Measurements from ENCODE around the gene MRAS. TPM values are rescaled to one million over a fixed set of nuclear protein-coding genes. Genes with fewer than 3 reads are reported as not detected.

Gene MRAS
- total and polyA plus RNA-seq, 2 of the 13 experiments (the other 11 are each of a cell fraction or from before 2014, with no cell fraction given), result 8.8 to 36.2 TPM

DNA sequence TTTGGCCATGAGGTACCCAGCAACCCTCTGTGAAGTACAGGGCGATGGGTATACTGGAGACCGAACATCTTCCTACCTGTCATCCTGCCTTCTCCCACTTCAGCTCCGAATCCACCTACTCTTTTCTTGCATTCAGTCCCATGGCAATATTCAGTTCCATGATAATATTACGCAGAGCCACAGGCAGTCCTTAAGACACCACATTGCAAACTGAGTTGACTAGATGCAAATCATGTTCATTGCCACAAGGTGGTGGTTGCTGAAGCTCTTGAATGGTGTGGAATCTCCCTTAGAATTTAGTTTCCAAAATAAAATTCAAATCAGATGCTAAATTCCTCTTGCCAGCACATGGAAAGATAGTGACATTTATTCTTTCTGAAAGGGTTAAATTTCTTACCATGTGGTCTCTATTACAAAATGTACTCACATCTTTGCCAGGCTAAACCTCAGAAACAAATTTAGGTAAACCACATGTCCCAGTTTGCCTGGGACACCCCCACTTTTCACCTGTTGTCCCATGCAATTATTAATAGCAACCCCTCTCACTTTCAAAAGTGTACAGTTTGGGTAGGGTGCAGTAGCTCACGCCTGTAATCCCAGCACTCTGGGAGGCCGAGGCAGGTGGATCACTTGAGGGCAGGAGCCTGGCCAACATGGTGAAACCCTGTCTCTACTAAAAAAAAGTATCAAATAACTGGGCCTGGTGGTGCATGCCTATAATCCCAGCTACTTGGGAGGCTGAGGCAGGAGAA is 17.1 kb upstream of the MRAS start:
- ChIA-PET CTCF (ENCODE audit: low intra/inter-chr PET ratio, low total read pairs) (interaction anchor here (2.3 kb wide), 1 partner anchor 86 kb away, joined by 5 read pairs; no protein-coding TSS in a partner anchor), POLR2A (interaction anchor here (0.8 kb wide), 1 partner anchor 18 kb away, joined by 3 read pairs; no protein-coding TSS in a partner anchor)
- no TSS peak for BruUV-seq (replicated peaks)
- Histone ChIP-seq H4K20me1 (ENCODE audit: insufficient read depth, low read length) (no peaks in the 10 kb centered on the region), H3K4me3 (replicated peaks in 1 of 3; ENCODE audit: insufficient read depth in 1 of 3, low read depth in 2 of 3, low read length in 3 of 3) (no peak overlapping the region), H3K36me3 (replicated peaks in 1 of 2; ENCODE audit: control insufficient read depth in 1 of 2, insufficient read depth in 2 of 2, low read length in 2 of 2) (no peaks in the 10 kb centered on the region), H3K27me3 (ENCODE audit: control insufficient read depth in 1 of 2, insufficient read depth in 2 of 2, low read length in 2 of 2) (no peaks in the 10 kb centered on the region), H3K9me3 (ENCODE audit: low read length) (no peaks in the 10 kb centered on the region), H3K79me2 (ENCODE audit: insufficient read depth, low read length) (no peaks in the 10 kb centered on the region), H3K27ac (ENCODE audit: extremely low read length, insufficient read depth, low read length) (no peak overlapping the region), H3K4me1 (ENCODE audit: insufficient read depth, low read length) (peaks cover 14% of the 10 kb centered on the region), H3K4me2 (ENCODE audit: low read depth, low read length) (no peak overlapping the region), H2AFZ (ENCODE audit: low read length) (no peak overlapping the region), H3K9ac (ENCODE audit: insufficient read depth, low read depth, low read length) (no peak overlapping the region)
- in situ Hi-C loops (cut with HindIII; ENCODE audit: extremely low pct_ligation_motif_present, low pct_unique_long_range_greater_than_20kb) (no loop called here), intact Hi-C loops (cut with micrococcal nuclease; ENCODE audit: unreplicated experiment) (loop anchor here (5.0 kb wide), 1 partner anchor 66 kb away; no protein-coding TSS in a partner anchor)
- TF ChIP-seq SCMH1 (CRISPR knock-in tag; IDR thresholded peaks at IDR 0.05; ENCODE audit: borderline replicate concordance), result no peak
- TF ChIP-seq HMGA1 (CRISPR knock-in tag; conservative IDR thresholded peaks at IDR 0.05), result no peak
- no peak for TF ChIP-seq SMAD3 (CRISPR knock-in tag; IDR thresholded peaks at IDR 0.05)
- no peak for TF ChIP-seq ZNF138 (CRISPR knock-in tag; IDR thresholded peaks at IDR 0.05; ENCODE audit: low read depth)
- TF ChIP-seq ZNF121 (CRISPR knock-in tag; IDR thresholded peaks at IDR 0.05), result no peak
- TF ChIP-seq, protein P1, sequence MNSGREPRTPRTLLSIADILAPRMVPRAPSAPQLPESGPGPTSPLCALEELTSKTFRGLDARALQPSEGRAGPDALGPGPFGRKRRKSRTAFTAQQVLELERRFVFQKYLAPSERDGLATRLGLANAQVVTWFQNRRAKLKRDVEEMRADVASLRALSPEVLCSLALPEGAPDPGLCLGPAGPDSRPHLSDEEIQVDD (CRISPR knock-in tag; IDR thresholded peaks at IDR 0.05; ENCODE audit: borderline replicate concordance), result no peak
- no peak for TF ChIP-seq ZNF777 (CRISPR knock-in tag; IDR thresholded peaks at IDR 0.05)
- no peak for TF ChIP-seq ZNF367 (CRISPR knock-in tag; IDR thresholded peaks at IDR 0.05; ENCODE audit: borderline replicate concordance)
- TF ChIP-seq, protein P2, sequence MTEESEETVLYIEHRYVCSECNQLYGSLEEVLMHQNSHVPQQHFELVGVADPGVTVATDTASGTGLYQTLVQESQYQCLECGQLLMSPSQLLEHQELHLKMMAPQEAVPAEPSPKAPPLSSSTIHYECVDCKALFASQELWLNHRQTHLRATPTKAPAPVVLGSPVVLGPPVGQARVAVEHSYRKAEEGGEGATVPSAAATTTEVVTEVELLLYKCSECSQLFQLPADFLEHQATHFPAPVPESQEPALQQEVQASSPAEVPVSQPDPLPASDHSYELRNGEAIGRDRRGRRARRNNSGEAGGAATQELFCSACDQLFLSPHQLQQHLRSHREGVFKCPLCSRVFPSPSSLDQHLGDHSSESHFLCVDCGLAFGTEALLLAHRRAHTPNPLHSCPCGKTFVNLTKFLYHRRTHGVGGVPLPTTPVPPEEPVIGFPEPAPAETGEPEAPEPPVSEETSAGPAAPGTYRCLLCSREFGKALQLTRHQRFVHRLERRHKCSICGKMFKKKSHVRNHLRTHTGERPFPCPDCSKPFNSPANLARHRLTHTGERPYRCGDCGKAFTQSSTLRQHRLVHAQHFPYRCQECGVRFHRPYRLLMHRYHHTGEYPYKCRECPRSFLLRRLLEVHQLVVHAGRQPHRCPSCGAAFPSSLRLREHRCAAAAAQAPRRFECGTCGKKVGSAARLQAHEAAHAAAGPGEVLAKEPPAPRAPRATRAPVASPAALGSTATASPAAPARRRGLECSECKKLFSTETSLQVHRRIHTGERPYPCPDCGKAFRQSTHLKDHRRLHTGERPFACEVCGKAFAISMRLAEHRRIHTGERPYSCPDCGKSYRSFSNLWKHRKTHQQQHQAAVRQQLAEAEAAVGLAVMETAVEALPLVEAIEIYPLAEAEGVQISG (CRISPR knock-in tag; IDR thresholded peaks at IDR 0.05), result no peak
- TF ChIP-seq MBD4 (IDR thresholded peaks at IDR 0.05; ENCODE audit: borderline replicate concordance, low read length), result no peak
- no peak for TF ChIP-seq POLR2G (IDR thresholded peaks at IDR 0.05; ENCODE audit: low read depth, low read length)
- TF ChIP-seq ZNF256 (CRISPR knock-in tag; conservative IDR thresholded peaks at IDR 0.05), result no peak
- no peak for TF ChIP-seq SOX6 (IDR thresholded peaks at IDR 0.05)
- no peak for TF ChIP-seq SOX6 (CRISPR knock-in tag; IDR thresholded peaks at IDR 0.05)
- ATAC-seq (no peak), DNase-seq (ENCODE audit: low spot score) (no peak), FAIRE-seq (no peak)
- 60% methylated on average over 6 of the region's 6 CpGs for WGBS (ENCODE audit: low lambda C conversion rate)
